Loucy (cell line): ENCODE results near the gene TIMMDC1.
A peak's percentile ranks its signal among the peaks of the same experiment; 100 is the strongest.

Source experiments
- H2AFZ ChIP-seq: fragments of 200-600 bp; sonication (generic); 2 replicates; pipeline ENCODE4 v1.6.0; 2016; ENCODE audit warnings: antibody characterized with exemption, mild to moderate bottlenecking, low read length, moderate library complexity
- H3F3A ChIP-seq: fragments of 200-600 bp; 2 replicates; pipeline ENCODE4 v1.6.0; 2016; ENCODE audit warnings: antibody characterized with exemption, low read depth, mild to moderate bottlenecking
- H3K27me3 ChIP-seq: fragments of 200-600 bp; sonication (generic); 2 replicates; pipeline ENCODE4 v1.6.1; 2014; ENCODE audit warnings: low read length, mild to moderate bottlenecking; ENCODE audit not compliant: insufficient read depth, poor library complexity, severe bottlenecking
- H3K36me3 ChIP-seq: fragments of 200-600 bp; sonication (generic); 2 replicates; pipeline ENCODE4 v1.6.1; 2016; ENCODE audit warnings: low read length; ENCODE audit not compliant: insufficient read depth
- H3K4me1 ChIP-seq: fragments of 200-600 bp; sonication (generic); 2 replicates; pipeline ENCODE4 v1.5.1; 2014; ENCODE audit warnings: low read length, mild to moderate bottlenecking; ENCODE audit not compliant: insufficient read depth, poor library complexity, severe bottlenecking
- H3K4me2 ChIP-seq: fragments of 200-600 bp; sonication (generic); 2 replicates; pipeline ENCODE4 v1.6.0; 2014; ENCODE audit warnings: antibody characterized with exemption, low read length, low read depth, mild to moderate bottlenecking; ENCODE audit not compliant: poor library complexity, severe bottlenecking
- H3K4me3 ChIP-seq: fragments of 200-600 bp; sonication (generic); 2 replicates; pipeline ENCODE4 v1.5.1; 2014; ENCODE audit warnings: low read length, mild to moderate bottlenecking, mixed read lengths; ENCODE audit not compliant: poor library complexity, severe bottlenecking
- H3K79me2 ChIP-seq: fragments of 200-600 bp; sonication (generic); 2 replicates; pipeline ENCODE4 v1.6.1; 2014; ENCODE audit warnings: low read length; ENCODE audit not compliant: insufficient read depth
- H3K9ac ChIP-seq: fragments of 200-600 bp; sonication (generic); 2 replicates; pipeline ENCODE4 v1.6.0; 2014; ENCODE audit warnings: mild to moderate bottlenecking, low read depth, low read length, moderate library complexity; ENCODE audit not compliant: poor library complexity, severe bottlenecking
- H3K9me2 ChIP-seq: fragments of 200-600 bp; sonication (generic); replicated peaks from 2 replicates; pipeline ENCODE4 v1.6.1; 2016; ENCODE audit warnings: low read depth, low read length, mixed read lengths
- H3K9me3 ChIP-seq: fragments of 200-600 bp; sonication (generic); 2 replicates; pipeline ENCODE4 v1.6.1; 2014; ENCODE audit warnings: mild to moderate bottlenecking, antibody characterized with exemption, low read length, low read depth; ENCODE audit not compliant: insufficient read depth
- H4K20me1 ChIP-seq: fragments of 200-600 bp; sonication (generic); 2 replicates; pipeline ENCODE4 v1.6.0; 2014; ENCODE audit warnings: antibody characterized with exemption, low read length, mild to moderate bottlenecking; ENCODE audit not compliant: insufficient read depth, poor library complexity, severe bottlenecking
- EZH2phosphoT487 ChIP-seq: fragments of 200-600 bp; IDR thresholded peaks from 2 replicates; pipeline ENCODE4 v1.6.1; 2018; ENCODE audit warnings: antibody characterized with exemption, mild to moderate bottlenecking, moderate library complexity, borderline replicate concordance
- TF ChIP-seq, protein P1 (sequence below): fragments of 200-600 bp; sonication (generic); conservative IDR thresholded peaks from 2 replicates; pipeline ENCODE4 v1.5.1; 2014; ENCODE audit warnings: mild to moderate bottlenecking, antibody characterized with exemption, low read length

The TIMMDC1 gene

GRCh38 chr3:119506631-119507030 lies 8.3 kb downstream of the TIMMDC1 start:
- Histone ChIP-seq H3K79me2 (no peaks in the 10 kb centered on the region), H3K36me3 (no peaks in the 10 kb centered on the region), H3K9ac (peak overlapping the region; percentile 25), H3K4me2 (peak overlapping the region; percentile 61), H3F3A (peaks cover 4% of the 10 kb centered on the region), H2AFZ (no peak overlapping the region), H3K4me1 (peaks cover 28% of the 10 kb centered on the region), H3K9me2 (no peaks in the 10 kb centered on the region), H4K20me1 (no peaks in the 10 kb centered on the region), H3K27me3 (no peaks in the 10 kb centered on the region), H3K9me3 (no peaks in the 10 kb centered on the region), H3K4me3 (no peak overlapping the region)
- TF ChIP-seq, protein P1, sequence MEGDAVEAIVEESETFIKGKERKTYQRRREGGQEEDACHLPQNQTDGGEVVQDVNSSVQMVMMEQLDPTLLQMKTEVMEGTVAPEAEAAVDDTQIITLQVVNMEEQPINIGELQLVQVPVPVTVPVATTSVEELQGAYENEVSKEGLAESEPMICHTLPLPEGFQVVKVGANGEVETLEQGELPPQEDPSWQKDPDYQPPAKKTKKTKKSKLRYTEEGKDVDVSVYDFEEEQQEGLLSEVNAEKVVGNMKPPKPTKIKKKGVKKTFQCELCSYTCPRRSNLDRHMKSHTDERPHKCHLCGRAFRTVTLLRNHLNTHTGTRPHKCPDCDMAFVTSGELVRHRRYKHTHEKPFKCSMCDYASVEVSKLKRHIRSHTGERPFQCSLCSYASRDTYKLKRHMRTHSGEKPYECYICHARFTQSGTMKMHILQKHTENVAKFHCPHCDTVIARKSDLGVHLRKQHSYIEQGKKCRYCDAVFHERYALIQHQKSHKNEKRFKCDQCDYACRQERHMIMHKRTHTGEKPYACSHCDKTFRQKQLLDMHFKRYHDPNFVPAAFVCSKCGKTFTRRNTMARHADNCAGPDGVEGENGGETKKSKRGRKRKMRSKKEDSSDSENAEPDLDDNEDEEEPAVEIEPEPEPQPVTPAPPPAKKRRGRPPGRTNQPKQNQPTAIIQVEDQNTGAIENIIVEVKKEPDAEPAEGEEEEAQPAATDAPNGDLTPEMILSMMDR: no peak
- no peak for TF ChIP-seq EZH2phosphoT487

GRCh38 chr3:119507404-119507803 lies 9.1 kb downstream of the TIMMDC1 start:
- no peaks in the 10 kb centered on the region for H3K36me3 ChIP-seq
- no peak overlapping the region for H2AFZ ChIP-seq
- peaks cover 4% of the 10 kb centered on the region for H3F3A ChIP-seq
- peaks cover 28% of the 10 kb centered on the region for H3K4me1 ChIP-seq
- no peaks in the 10 kb centered on the region for H3K9me2 ChIP-seq
- H3K79me2 ChIP-seq: no peaks in the 10 kb centered on the region
- H3K9me3 ChIP-seq: no peaks in the 10 kb centered on the region
- peak overlapping the region; percentile 61 for H3K4me2 ChIP-seq
- TF ChIP-seq, protein P1: no peak
- no peak for TF ChIP-seq EZH2phosphoT487
- H3K27me3 ChIP-seq: no peaks in the 10 kb centered on the region
- H3K9ac ChIP-seq: peak overlapping the region; percentile 25
- H3K4me3 ChIP-seq: peak overlapping the region; percentile 48
- no peaks in the 10 kb centered on the region for H4K20me1 ChIP-seq

DNA sequence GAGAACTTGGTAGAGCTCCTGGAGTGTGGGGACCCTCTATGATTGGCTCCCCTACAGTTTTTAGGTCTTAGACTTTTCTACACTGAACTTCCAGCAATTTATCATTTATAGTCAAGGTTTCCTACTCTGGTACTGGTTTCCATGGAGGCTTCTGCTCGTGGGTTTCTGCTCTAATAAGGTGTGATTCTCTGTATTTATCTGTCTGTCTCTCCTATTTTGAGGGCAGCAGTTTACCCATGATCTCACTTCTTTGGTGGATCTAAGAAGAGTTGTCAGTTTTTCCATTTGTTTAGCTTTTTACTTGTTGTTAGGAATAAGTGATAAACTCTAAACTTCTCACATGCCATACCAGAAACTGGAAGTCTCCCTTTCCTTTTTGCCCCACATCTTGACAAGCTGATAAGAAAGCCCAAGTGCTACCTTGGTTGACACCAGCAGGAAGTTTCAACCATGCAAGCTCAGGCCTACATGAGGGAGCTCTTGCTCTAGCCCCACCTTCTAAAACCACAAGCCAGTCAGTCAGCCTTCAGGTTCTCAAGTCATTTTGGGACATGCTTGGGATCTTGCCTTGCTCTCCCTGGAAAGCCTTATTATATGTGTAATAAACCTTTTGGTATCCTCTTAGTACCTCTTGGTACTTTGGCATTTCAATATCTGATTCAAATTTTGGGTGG lies 10.0 kb downstream of the TIMMDC1 start:
- H3K9me3 ChIP-seq: no peaks in the 10 kb centered on the region
- peaks cover 28% of the 10 kb centered on the region for H3K4me1 ChIP-seq
- TF ChIP-seq, protein P1: no peak
- no peak for TF ChIP-seq EZH2phosphoT487
- peak overlapping the region; percentile 25 for H3K9ac ChIP-seq
- peak overlapping the region; percentile 48 for H3K4me3 ChIP-seq
- H3F3A ChIP-seq: peaks cover 4% of the 10 kb centered on the region
- H3K79me2 ChIP-seq: no peaks in the 10 kb centered on the region
- peak overlapping the region; percentile 61 for H3K4me2 ChIP-seq
- H3K36me3 ChIP-seq: no peaks in the 10 kb centered on the region
- H3K9me2 ChIP-seq: no peaks in the 10 kb centered on the region
- H2AFZ ChIP-seq: no peak overlapping the region
- H3K27me3 ChIP-seq: no peaks in the 10 kb centered on the region
- H4K20me1 ChIP-seq: no peaks in the 10 kb centered on the region
